ENCODE data around the gene ZBED4.
"Not testable (repeated sequence)": the region's sequence is repeated elsewhere in the genome, so short reads cannot be mapped to it uniquely, and the experiment has no call there.

ZBED4 gene, protein sequence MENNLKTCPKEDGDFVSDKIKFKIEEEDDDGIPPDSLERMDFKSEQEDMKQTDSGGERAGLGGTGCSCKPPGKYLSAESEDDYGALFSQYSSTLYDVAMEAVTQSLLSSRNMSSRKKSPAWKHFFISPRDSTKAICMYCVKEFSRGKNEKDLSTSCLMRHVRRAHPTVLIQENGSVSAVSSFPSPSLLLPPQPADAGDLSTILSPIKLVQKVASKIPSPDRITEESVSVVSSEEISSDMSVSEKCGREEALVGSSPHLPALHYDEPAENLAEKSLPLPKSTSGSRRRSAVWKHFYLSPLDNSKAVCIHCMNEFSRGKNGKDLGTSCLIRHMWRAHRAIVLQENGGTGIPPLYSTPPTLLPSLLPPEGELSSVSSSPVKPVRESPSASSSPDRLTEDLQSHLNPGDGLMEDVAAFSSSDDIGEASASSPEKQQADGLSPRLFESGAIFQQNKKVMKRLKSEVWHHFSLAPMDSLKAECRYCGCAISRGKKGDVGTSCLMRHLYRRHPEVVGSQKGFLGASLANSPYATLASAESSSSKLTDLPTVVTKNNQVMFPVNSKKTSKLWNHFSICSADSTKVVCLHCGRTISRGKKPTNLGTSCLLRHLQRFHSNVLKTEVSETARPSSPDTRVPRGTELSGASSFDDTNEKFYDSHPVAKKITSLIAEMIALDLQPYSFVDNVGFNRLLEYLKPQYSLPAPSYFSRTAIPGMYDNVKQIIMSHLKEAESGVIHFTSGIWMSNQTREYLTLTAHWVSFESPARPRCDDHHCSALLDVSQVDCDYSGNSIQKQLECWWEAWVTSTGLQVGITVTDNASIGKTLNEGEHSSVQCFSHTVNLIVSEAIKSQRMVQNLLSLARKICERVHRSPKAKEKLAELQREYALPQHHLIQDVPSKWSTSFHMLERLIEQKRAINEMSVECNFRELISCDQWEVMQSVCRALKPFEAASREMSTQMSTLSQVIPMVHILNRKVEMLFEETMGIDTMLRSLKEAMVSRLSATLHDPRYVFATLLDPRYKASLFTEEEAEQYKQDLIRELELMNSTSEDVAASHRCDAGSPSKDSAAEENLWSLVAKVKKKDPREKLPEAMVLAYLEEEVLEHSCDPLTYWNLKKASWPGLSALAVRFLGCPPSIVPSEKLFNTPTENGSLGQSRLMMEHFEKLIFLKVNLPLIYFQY

GRCh38 chr22:49852898-49853894 is at the start of gene ZBED4:
Gene ZBED4, plus strand, starts transcription at chr22:49853844. Its CDS starts 29,819 bp downstream, at chr22:49883663.
- DNase-seq (ENCODE audit: low read depth in 2 of 2) = peak; percentile 98

- DNase-seq (ENCODE audit: low read depth in 2 of 2) = no peak
Observed at GRCh38 chr22:49807129-49807528, 46.5 kb upstream of the ZBED4 start.

DNA sequence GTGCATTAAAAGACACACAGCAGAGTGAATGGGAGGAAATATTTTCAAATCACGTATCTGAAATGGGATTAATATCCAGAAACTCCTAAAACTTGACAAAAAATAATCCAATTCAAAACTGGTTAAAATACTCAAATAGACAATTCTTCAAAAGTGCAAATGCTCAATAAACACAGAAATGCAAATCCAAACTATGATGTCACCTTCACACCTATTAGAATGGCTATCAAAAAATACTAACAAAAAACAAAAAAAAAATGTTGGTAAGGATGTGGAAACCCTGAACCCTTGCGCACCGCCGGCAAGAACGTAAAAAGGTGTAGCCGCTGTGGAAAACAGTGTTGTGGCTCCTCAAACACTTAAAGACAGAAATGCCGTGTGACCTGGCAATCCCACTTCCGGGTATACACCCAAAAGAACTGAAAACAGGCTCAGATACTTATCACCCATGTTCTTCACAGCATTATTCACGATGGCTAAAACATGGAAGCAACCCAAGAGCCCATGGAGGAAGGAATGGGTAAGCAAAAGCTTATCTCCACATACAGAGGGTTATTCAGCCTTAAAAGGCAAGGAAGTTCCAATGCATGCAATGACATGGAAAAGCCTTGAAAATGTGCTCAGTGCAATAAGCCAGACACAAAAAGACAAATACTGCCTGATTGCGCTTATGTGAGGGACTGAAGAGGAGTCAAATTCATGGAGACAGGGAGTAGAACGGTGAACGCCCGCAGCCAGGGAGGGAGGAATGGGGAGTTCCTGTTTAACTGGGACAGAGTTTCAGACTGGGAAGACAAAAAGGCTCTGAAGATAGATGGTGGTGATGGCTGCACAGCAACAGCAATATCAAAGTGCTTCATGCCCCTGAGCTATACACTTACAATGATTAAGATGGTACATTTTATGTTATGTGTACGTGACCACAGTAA is 45.6 kb upstream of the ZBED4 start:
- DNase-seq (ENCODE audit: low read depth in 2 of 2) = no peak

DNA sequence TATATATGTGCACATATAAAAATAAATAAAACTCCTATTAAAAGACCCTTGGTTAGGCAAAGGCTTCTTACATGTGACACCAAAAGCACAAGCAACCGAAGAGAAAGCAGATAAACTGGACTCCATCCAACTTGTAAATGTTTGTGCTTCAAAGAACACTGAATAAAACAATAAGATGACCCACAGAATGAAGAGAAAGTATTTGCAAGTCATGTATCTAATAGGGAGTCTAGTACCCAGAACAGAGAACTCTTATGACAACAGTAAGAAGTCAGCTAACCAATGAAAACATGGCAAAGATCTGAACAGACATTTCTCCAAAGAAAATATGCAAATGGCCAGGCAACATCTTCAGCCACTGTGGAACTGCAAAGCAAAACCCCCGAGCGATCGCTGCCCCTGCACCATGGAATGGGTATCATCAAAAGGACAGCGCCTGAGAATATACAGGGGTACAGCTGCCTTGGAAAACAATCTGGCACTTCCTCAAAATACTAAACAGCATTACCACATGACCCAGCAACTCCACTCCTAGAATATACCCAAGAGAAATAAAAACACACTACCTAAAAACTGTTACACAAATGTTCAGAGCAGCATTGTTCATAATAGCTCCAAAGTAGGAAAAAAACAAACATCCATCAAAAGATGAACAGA is 43.2 kb upstream of the ZBED4 start:
- DNase-seq (ENCODE audit: low read depth in 2 of 2) = no peak

GRCh38 chr22:49811020-49811791 is 42.4 kb upstream of the ZBED4 start:
- DNase-seq (ENCODE audit: low read depth in 2 of 2) = no peak

DNA sequence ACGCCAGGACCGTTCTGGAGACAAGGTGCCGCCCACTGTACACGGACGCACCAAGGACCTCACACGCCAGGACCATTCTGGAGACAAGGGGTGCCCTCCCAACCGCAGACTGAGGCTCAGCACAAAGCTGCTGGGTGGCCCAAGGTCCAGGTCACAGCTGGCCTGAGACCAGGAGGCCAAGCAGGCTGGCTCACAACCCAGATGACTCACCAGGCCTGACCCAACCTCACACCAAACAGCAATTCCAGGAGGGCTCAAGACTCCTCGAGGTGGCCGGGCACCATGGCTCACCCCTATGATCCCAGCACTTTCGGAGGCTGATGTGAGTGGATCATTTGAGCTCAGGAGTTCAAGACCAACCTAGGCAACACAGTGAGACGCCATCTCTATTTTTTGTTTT is 40.8 kb upstream of the ZBED4 start:
- DNase-seq (ENCODE audit: low read depth in 2 of 2) = no peak

GRCh38 chr22:49814164-49814686 is 39.4 kb upstream of the ZBED4 start:
- no peak for DNase-seq (ENCODE audit: low read depth in 2 of 2)

DNA sequence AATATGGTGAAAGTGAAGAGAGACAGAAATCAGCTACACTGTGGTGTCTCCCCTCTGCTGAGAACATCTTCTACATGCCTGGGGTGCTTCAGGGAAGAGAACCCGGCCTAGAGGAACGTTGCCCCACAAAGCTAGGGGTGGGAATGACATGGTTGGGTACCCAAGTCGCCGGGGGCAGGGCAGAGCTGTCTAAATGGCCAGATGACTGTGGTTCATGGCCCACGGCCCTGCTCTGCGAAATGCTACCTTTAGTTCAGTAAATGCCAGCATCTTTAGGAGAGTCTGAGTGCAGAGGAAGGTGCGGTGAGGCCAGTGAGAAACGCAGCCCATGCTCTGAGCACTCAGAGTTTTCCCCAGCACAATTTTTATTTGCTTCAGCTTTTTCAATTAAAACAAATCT is 38.8 kb upstream of the ZBED4 start:
- DNase-seq (ENCODE audit: low read depth in 2 of 2) = no peak

DNA sequence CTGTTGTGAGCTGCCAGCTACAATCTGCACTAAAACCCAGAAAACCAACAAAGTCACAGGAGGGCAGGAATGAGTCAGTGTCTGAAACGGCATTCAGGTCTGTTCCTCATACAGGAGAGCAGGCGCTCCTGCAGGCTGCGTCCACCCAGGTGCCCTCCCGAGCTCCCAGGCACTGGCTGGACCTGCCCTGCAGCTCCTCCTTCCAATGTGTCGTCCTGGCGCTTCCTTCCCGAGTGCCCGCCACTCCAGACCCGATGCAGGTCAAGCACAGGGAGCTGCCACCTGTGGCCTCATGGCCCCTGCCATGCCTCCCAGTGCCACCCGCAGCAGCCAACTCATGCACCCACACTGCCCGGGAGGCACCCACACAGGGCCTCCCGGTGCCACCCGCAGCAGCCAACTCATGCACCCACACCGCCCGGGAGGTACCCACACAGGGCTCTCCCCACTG is 38.0 kb upstream of the ZBED4 start:
- no peak for DNase-seq (ENCODE audit: low read depth in 2 of 2)

DNA sequence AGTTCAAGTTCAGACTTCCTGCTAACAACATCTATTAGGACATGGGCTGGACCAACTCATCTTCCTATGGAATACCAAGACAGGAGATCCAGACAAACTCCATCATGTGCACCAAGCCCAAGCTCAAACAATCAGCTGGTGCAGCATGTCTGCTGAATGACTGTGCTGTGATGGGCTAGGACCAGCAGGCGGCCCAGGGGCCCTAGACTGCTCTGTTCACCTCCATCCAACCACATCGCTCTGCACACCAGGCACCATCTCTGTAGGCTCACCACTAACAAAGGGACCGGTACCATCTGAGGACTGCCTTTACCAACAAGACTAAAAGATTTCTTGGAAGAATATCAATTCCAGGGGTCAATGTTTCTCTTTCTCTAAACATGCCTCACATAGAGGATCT is 36.3 kb upstream of the ZBED4 start:
- DNase-seq (ENCODE audit: low read depth in 2 of 2) = no peak

- DNase-seq (ENCODE audit: low read depth in 2 of 2) = no peak
Observed at GRCh38 chr22:49820984-49821383, 32.7 kb upstream of the ZBED4 start.

DNA sequence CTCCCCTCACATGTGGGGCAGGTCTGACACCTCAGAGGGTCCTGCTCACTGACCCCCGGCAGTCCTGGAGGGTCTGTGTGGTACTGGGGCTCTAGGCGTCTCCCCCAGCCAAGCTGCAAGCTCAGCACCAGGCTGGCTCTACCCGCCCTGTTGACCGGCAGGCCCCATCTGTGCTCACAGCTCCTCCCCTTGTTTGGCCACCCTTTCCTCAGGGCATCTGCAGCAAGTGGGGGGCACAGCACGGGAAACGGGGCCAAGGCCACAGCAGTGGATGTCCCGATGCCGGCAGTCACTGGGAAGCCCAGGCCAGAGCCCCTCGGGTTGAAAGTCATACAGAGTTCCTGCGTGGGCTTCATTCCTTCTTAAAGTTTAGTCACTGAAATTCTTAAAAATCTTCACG is 31.9 kb upstream of the ZBED4 start:
- DNase-seq (ENCODE audit: low read depth in 2 of 2) = not testable (repeated sequence)

DNA sequence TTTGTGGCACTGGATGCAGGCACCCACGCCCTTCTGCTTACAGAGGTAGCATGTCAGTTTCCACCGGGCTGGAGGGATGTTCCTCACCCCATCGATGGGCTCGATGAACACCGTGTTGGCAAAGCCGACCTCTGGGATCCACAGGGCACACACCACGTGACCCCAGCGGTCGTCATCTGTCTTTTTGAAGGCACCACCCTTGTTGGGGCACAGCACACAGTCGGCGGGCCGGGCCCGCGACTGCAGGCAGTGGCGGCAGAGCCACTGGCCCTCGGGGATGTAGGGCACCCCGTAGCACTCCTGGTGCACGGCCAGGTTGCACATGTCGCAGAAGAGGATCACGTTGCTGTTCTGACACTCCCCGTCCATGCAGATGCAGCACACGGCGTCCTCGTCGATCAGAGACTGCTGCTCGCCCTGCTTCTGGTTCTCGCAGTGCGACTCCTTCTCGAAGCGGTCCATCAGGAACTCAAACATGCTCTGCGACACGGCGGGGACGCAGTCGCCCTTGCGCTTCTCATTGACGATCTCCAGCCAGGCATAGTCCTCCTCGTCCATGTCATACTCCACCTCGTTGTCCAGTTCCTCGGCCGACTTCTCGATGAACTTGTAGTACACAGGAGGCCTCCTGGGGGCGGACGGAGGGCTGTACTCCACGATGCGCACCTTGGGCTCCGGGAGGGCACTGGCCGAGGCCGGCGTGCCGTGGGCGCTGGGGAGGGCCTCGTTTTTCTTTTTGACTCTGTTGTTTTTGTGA is 30.2 kb upstream of the ZBED4 start:
- DNase-seq (ENCODE audit: low read depth in 2 of 2) = no peak

DNA sequence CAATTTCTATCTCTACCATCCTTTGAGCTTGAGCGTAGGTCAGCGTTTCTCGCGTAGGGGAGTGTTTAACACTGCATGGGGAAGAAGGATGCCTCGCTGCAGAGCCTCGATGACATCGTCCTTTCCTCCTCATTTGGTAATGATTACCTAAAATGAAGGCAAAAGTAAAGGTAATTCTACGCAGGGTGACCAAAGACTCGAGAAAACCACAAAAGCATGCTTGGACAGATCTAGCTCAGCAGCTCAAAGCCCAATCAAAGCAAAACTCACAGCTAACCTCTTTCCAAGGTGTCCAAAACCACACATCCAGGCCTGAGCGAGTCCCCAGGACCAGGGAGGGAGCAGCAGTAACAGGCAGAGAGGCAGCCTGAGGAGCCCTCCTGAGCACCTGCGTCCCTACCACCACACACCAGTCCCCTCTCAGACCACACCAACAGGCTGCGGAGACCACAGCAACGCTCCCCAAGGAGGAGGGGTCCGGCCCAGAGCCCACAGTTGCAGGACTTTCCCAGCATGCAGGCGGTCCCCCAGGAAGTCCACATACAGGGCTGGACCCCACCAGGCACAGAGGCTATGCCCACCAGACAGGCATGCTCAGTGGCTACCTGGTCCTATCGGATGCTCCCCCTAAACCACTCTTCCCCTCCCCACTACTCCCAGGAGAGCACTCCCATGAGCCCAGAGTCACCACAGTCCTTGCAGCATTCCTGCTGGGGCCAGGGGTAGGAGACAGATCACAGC is 29.3 kb upstream of the ZBED4 start:
- no peak for DNase-seq (ENCODE audit: low read depth in 2 of 2)

- DNase-seq (ENCODE audit: low read depth in 2 of 2) = no peak
Observed at GRCh38 chr22:49824936-49825335, 28.7 kb upstream of the ZBED4 start.

- no peak for DNase-seq (ENCODE audit: low read depth in 2 of 2)
Observed at GRCh38 chr22:49825436-49825835, 28.2 kb upstream of the ZBED4 start.
